ENCODE measurements around the gene RABGGTA. TPM values are rescaled to one million over a fixed set of nuclear protein-coding genes. Genes with fewer than 3 reads are reported as not detected.

The RABGGTA gene
- total and polyA plus RNA-seq, 10 of the 15 experiments (the other 5 are each of a cell fraction or from before 2014, with no cell fraction given): 19.1 to 75.6 (median 46.9) TPM

GRCh38 chr14:24285351-24285750, 14.0 kb upstream of the RABGGTA start:
- Histone ChIP-seq H3K27me3 (replicated peaks in 1 of 2; ENCODE audit: control insufficient read depth in 2 of 2, insufficient read depth in 2 of 2, low read length in 1 of 2) (no peaks in the 10 kb centered on the region), H3K9ac (ENCODE audit: control insufficient read depth, insufficient read depth, low read length) (no peak overlapping the region), H3K4me1 (ENCODE audit: control insufficient read depth, insufficient read depth, low read length) (peaks cover 11% of the 10 kb centered on the region), H2AFZ (ENCODE audit: control insufficient read depth, low read depth, low read length) (no peak overlapping the region), H3K4me3 (no peak overlapping the region), H3K27ac (ENCODE audit: control insufficient read depth, insufficient read depth) (no peak overlapping the region), H3K79me2 (ENCODE audit: control insufficient read depth, insufficient read depth, low read length) (no peaks in the 10 kb centered on the region), H3K9me3 (replicated peaks; ENCODE audit: control insufficient read depth, insufficient read depth, low read length) (no peaks in the 10 kb centered on the region), H4K20me1 (ENCODE audit: control insufficient read depth, insufficient read depth) (no peaks in the 10 kb centered on the region), H3K4me2 (ENCODE audit: control insufficient read depth, insufficient read depth) (no peak overlapping the region), H3K36me3 (ENCODE audit: control insufficient read depth in 2 of 2, insufficient read depth in 2 of 2, low read length in 1 of 2) (peaks cover 4 to 5% of the 10 kb centered on the region in 2 experiments; a peak in 3 of 4 replicates)
- no peak for FAIRE-seq
- ChIA-PET POLR2A (interaction anchor here (0.5 kb wide), 1 partner anchor 40 kb away, joined by 6 read pairs; no protein-coding TSS in a partner anchor), RAD21 (ENCODE audit: unreplicated experiment) (interaction anchor here (1.5 kb wide), 1 partner anchor 43 kb away, joined by 4 read pairs; the partner anchor contains the start of gene TINF2), SMC1A (ENCODE audit: uncharacterized antibody, unreplicated experiment) (interaction anchor here (1.9 kb wide), 1 partner anchor 11 kb away, joined by 5 read pairs; no protein-coding TSS in a partner anchor), CTCF (interaction anchor here (17.1 kb wide), 1 partner anchor 40 kb away, joined by 266 read pairs; the partner anchor contains the start of gene TINF2)
- TF ChIP-seq STAT1 (conservative IDR thresholded peaks at IDR 0.05): no peak
- no peak for TF ChIP-seq BACH1 (IDR thresholded peaks at IDR 0.05; ENCODE audit: borderline replicate concordance)
- no peak for ATAC-seq
- WGBS (ENCODE audit: insufficient coverage, insufficient replicate concordance, low lambda C conversion rate, missing lambda C conversion rate): 81% methylated on average over 4 of the region's 4 CpGs
- intact Hi-C loops (cut with micrococcal nuclease; ENCODE audit: unreplicated experiment) (no loop called here), in situ Hi-C loops (cut with MboI) (no loop called here)
- no peak for DNase-seq (ENCODE audit: low read depth, low spot score)
- no TSS peak for BruUV-seq (replicated peaks)

GRCh38 chr14:24284501-24285035, 13.2 kb upstream of the RABGGTA start:
- DNase-seq (ENCODE audit: low read depth, low spot score): no peak
- ATAC-seq: no peak
- ChIA-PET POLR2A (interaction anchor here (2.4 kb wide), 1 partner anchor 10 kb away, joined by 12 read pairs; no protein-coding TSS in a partner anchor), CTCF (interaction anchor here (1.6 to 17.1 kb wide), 3 partner anchors 10 to 39 kb away, joined by 4 to 269 read pairs (median 266); partner anchors contain the start of genes CIDEB, DHRS1, NOP9 and TINF2), RAD21 (ENCODE audit: unreplicated experiment) (interaction anchor here (0.7 to 1.5 kb wide), 2 partner anchors 11 to 42 kb away, joined by 3 to 4 read pairs; partner anchors contain the start of gene TINF2), SMC1A (ENCODE audit: uncharacterized antibody, unreplicated experiment) (interaction anchor here (1.9 to 11.8 kb wide), 2 partner anchors 10 to 13 kb away, joined by 5 to 115 read pairs; partner anchors contain the start of genes DHRS1 and NOP9)
- no peaks in the 10 kb centered on the region for H4K20me1 ChIP-seq (ENCODE audit: control insufficient read depth, insufficient read depth)
- H3K36me3 ChIP-seq (ENCODE audit: control insufficient read depth in 2 of 2, insufficient read depth in 2 of 2, low read length in 1 of 2): no peaks in the 10 kb centered on the region; a peak in 1 of 4 replicates
- no TSS peak for BruUV-seq (replicated peaks)
- no peak overlapping the region for H3K4me3 ChIP-seq
- FAIRE-seq: no peak
- 75% methylated on average over 10 of the region's 11 CpGs for WGBS (ENCODE audit: insufficient coverage, insufficient replicate concordance, low lambda C conversion rate, missing lambda C conversion rate)
- no peaks in the 10 kb centered on the region; the same call in 1 of the 2 replicates for H3K79me2 ChIP-seq (ENCODE audit: control insufficient read depth, insufficient read depth, low read length)
- H3K9me3 ChIP-seq (replicated peaks; ENCODE audit: control insufficient read depth, insufficient read depth, low read length): no peaks in the 10 kb centered on the region
- no peak overlapping the region for H3K27ac ChIP-seq (ENCODE audit: control insufficient read depth, insufficient read depth)
- H3K4me1 ChIP-seq (ENCODE audit: control insufficient read depth, insufficient read depth, low read length): peaks cover 11% of the 10 kb centered on the region
- in situ Hi-C loops (cut with MboI): no loop called here
- H3K27me3 ChIP-seq (replicated peaks in 1 of 2; ENCODE audit: control insufficient read depth in 2 of 2, insufficient read depth in 2 of 2, low read length in 1 of 2): no peaks in the 10 kb centered on the region
- no peak overlapping the region for H2AFZ ChIP-seq (ENCODE audit: control insufficient read depth, low read depth, low read length)
- intact Hi-C loops (cut with micrococcal nuclease; ENCODE audit: unreplicated experiment): no loop called here
- H3K9ac ChIP-seq (ENCODE audit: control insufficient read depth, insufficient read depth, low read length): no peak overlapping the region
- H3K4me2 ChIP-seq (ENCODE audit: control insufficient read depth, insufficient read depth): no peak overlapping the region
- TF ChIP-seq PRDM15 (CRISPR knock-in tag; IDR thresholded peaks at IDR 0.05): no peak
- no peak for TF ChIP-seq SRF (IDR thresholded peaks at IDR 0.05; ENCODE audit: low read depth in 2 of 2, low read length in 2 of 2)
- TF ChIP-seq PAX5 (IDR thresholded peaks at IDR 0.05; ENCODE audit: borderline replicate concordance, low read depth, low read length): no peak
- TF ChIP-seq RELB (IDR thresholded peaks at IDR 0.05; ENCODE audit: low read depth): no peak
- no peak for TF ChIP-seq EGR1 (IDR thresholded peaks at IDR 0.05; ENCODE audit: borderline replicate concordance in 1 of 2, low read depth in 2 of 2, low read length in 2 of 2)
- no peak for TF ChIP-seq RBBP5 (conservative IDR thresholded peaks at IDR 0.05)
- TF ChIP-seq WRNIP1 (IDR thresholded peaks at IDR 0.05; ENCODE audit: borderline replicate concordance, low read depth, low read length): no peak
- no peak for TF ChIP-seq HDAC2 (IDR thresholded peaks at IDR 0.05)
- TF ChIP-seq CBX5 (IDR thresholded peaks at IDR 0.05; ENCODE audit: low read depth): no peak

Data from GM12878 (cell line).